Esophagus squamous epithelium (tissue), 4 donors: Measurements from ENCODE around the gene CRYL1.

Experiments
- POLR2A ChIP-seq, 4 donors: fragments of 450-650 bp; IDR thresholded peaks; one replicate each; pipeline ENCODE4 v1.6.1; 2017; ENCODE audit warnings: antibody characterized with exemption in 4 of 4, mild to moderate bottlenecking in 4 of 4, moderate library complexity in 3 of 4
- TF ChIP-seq, protein P1 (sequence below), 6 experiments: fragments of 450-650 bp in 4 of 6; fragments of 200-600 bp in 2 of 6; sonication (generic) in 2 of 6; IDR thresholded peaks; one replicate each; pipeline ENCODE4 v1.5.1; 2016 to 2019; ENCODE audit warnings: antibody characterized with exemption in 6 of 6, mild to moderate bottlenecking in 4 of 6, moderate library complexity in 4 of 6

DNA sequence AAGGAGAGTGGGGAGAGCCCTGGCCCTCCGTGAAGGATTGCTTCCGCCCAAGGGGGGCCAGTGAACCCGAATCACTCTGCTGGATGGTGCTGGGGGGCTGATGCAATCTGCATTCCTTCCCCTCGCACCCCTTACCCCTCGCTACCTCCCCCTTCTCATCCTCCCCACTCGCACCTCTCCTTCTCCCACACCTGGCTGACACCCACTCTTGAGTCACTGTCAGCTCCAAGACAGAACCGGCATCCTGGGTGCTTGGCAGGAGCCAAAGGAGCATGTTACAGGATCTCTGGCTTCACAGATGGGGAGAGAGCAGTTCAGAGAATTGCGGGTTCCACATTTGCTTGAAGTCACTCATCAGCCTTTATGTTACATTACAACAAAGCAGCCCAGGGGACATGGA, 167.6 kb downstream of the CRYL1 start:
- TF ChIP-seq, protein P1, sequence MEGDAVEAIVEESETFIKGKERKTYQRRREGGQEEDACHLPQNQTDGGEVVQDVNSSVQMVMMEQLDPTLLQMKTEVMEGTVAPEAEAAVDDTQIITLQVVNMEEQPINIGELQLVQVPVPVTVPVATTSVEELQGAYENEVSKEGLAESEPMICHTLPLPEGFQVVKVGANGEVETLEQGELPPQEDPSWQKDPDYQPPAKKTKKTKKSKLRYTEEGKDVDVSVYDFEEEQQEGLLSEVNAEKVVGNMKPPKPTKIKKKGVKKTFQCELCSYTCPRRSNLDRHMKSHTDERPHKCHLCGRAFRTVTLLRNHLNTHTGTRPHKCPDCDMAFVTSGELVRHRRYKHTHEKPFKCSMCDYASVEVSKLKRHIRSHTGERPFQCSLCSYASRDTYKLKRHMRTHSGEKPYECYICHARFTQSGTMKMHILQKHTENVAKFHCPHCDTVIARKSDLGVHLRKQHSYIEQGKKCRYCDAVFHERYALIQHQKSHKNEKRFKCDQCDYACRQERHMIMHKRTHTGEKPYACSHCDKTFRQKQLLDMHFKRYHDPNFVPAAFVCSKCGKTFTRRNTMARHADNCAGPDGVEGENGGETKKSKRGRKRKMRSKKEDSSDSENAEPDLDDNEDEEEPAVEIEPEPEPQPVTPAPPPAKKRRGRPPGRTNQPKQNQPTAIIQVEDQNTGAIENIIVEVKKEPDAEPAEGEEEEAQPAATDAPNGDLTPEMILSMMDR (IDR thresholded peaks at IDR 0.05) = no peak
- TF ChIP-seq POLR2A (IDR thresholded peaks at IDR 0.05) = no peak
